Loucy (cell line): ENCODE data around the gene TRPM3.

Source experiments
- CTCF ChIP-seq: fragments of 200-600 bp; sonication (generic); conservative IDR thresholded peaks from 2 replicates; pipeline ENCODE4 v1.5.1; 2014; ENCODE audit warnings: mild to moderate bottlenecking, antibody characterized with exemption, low read length
- EZH2phosphoT487 ChIP-seq: fragments of 200-600 bp; IDR thresholded peaks from 2 replicates; pipeline ENCODE4 v1.6.1; 2018; ENCODE audit warnings: antibody characterized with exemption, mild to moderate bottlenecking, moderate library complexity, borderline replicate concordance

GRCh38 chr9:70561786-70562395 is 559.5 kb downstream of the TRPM3 start:
- TF ChIP-seq CTCF (no peak), EZH2phosphoT487 (no peak)
